GM21526 (cell line): ENCODE measurements around the gene MEIOB.
"Not testable (repeated sequence)": the region's sequence is repeated elsewhere in the genome, so short reads cannot be mapped to it uniquely, and the experiment has no call there.

Experiments
- ATAC-seq: cut with Tn5 transposase; IDR thresholded peaks from one replicate; pipeline ENCODE4 v1.9.1; 2021; ENCODE audit warnings: moderate library complexity; ENCODE audit not compliant: unreplicated experiment, low FRiP score

MEIOB gene

GRCh38 chr16:1871974-1872635, at the start of gene MEIOB:
Gene MEIOB (minus strand): TSS chr16:1872164. CDS start chr16:1868175, 3,989 bp downstream.
- no peak for ATAC-seq

DNA sequence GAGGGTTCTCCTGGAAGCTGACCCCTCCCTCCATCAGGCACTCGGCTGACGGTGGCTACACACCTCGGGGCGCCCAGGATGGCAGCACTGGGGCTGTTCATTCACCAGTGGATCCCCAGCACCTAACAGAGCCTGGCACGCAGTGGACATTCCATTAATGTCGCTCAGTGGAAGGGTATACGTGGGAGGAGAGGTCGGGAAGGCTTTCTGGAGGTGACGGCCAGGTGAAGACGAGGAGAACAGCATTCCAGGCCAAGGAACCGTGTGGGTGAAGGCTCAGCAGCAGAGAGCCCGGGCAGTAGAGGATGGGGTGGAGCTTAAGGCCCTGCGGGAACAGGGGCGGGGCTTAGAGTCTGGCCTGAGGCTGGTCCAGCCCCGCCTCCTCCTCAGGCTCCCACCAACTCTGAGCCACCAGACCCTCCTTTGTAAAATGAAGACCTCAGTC, 48.8 kb upstream of the MEIOB start:
- ATAC-seq: no peak

DNA sequence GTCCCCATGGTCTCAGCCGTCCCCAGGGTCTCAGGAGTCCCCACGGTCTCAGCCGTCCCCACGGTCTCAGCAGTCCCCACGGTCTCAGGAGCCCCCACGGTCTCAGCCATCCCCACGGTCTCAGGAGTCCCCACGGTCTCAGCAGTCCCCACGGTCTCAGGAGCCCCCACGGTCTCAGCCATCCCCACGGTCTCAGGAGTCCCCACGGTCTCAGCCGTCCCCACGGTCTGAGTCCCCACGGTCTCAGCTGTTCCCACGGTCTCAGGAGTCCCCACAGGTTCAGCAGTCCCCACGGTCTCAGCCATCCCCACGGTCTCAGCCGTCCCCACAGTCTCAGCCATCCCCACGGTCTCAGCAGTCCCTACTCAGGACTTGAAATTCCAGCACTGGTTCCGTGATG, 48.2 kb upstream of the MEIOB start:
- not testable (repeated sequence) for ATAC-seq

DNA sequence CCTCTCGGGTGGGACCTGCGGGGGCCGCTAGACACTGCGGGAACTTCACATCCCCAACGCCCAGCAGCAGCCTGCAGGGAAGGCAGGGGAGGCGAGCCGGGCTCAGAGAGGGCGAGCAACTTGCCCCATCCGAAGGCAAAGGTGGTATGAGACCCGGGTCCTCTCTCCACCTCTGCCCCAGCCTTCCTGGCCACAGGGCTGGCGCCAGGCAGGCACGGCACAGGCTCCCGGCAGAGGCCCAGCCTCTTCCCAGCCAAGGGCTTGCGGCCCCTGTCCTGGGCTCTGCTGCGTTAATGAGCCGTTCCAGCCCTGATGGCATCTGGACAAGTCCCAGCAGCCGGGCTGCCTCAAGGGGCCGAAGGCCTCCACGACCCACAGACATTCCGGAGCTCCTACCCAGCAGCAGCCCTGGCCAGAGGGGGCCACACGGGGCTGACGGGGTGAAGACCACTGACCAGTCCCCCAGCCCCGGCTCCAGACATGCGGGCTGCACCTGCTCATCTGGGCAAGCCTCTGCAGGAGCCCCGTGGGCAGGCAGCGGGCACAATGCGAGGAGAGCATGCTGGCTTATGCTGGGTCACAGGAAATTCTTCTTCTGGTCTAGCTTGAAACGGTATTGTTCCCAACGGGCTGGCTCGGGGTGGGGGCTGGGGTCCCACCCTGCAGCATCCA, 47.5 kb upstream of the MEIOB start:
- no peak for ATAC-seq

DNA sequence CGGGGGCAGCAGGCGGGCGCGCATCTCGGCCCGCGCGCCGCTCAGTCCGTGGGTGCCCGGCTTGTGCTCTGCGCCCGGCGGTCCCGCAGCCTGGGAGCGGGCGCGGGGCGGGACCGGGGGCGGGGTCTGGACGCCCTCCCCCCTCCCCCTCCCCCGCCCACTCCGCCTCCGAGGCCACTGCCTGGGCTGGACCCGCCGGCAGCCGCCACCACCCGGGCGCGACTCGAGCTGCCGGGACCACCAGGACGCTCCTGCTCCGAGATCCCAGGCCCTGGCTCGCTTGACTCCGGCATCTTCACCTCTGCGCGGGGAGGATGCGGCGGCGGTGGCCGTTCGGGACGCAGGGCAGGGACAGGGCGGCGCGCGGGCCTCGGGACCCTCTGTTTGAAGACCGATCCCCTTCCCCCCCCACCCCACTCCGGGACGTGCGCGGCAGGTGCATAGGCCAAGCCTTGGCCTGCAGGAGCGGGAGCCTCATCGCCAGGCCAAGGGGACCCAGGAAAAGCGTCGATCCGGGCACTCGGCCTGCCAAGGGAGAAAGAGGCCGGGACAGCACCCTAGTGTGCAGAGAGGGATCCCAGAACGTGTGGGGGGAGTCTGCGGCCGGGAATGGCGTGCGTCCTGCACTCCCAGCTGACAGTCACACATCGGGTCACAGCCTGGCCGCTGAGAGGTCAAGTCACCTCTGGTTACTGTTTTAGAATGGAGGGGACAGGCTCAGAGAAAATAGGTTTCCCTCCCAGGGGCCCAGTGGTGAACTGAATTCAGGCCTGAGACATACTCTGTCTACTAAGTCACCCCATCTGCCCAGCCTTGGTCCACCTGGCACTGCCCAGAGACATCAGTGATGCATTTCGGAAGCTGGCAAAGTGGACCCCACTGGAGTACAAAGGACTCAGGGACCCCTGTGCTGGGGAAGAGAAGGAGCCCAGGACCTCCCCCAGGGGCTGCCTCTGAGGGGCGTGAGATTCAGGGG, 46.7 kb upstream of the MEIOB start, which contains the start of gene HS3ST6:
HS3ST6 (minus strand) TSS at position 65 of the 976 bp plus-strand sequence. CDS start 92 bp downstream, outside the sequence.
- ATAC-seq: no peak

GRCh38 chr16:1917665-1918350, 45.8 kb upstream of the MEIOB start:
- no peak for ATAC-seq

- ATAC-seq: no peak
Observed at GRCh38 chr16:1917056-1917664, 45.2 kb upstream of the MEIOB start.

DNA sequence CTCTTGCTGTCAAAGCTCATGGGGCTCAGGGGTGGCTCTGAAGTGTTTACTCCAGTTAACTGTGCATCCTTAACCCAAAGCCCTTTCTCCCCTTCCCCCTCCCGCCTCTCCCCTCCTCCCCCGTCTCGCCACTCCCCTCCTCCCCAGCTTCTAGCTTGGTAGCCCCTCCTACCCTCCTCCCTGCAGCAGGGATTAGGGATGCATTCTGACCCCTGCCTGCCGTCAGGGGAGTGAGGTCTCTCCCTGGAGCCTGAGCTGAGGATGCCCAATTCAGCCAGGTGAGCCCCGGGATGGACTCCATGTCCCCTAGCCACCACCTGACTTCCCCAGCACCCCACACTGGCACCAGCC, 44.7 kb upstream of the MEIOB start:
- no peak for ATAC-seq

DNA sequence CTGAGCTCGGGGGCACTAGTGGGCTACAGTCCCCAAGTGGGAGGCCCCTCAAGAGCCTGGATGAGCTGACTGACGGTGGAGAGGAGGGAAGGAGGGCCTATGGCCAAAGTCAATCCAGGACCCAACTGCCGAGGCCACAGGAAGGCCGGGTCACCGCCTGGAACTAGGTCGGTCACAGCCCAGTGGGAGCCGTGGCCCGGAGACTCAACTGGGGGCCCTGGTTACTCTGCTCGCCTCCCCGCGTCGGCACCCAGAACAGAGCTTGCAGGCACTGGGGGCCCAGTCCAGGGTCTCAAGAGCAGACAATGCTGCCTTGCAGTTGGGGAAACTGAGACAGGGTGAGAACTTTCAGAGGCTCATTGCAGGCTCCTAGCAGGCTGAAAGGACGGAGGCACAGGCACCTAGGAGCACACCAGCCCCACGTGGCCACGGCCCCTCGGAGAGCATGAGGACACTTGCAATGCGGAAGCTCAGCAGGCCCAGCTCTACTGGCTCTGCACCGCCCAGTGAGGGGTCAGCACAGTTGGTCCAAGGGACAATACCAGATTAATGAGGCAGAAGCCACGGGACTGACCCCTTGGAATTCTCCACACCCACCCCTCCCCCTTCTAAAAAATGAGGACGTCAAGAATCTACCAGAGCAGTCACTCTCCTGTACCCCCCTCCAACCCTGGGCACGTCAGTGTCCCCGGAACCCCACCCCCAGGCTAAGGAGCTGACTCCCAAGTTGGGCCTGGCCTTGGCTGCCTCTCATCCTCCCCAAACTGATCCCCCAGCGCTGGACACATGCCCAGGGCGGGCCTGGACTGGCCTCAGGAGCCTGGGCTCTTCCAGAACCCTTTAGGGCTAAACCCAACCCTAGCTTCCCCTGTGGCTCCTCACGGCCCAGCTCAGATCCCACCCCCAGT, 44.0 kb upstream of the MEIOB start:
- ATAC-seq: no peak

- no peak for ATAC-seq
Observed at GRCh38 chr16:1914988-1915387, 43.0 kb upstream of the MEIOB start.

DNA sequence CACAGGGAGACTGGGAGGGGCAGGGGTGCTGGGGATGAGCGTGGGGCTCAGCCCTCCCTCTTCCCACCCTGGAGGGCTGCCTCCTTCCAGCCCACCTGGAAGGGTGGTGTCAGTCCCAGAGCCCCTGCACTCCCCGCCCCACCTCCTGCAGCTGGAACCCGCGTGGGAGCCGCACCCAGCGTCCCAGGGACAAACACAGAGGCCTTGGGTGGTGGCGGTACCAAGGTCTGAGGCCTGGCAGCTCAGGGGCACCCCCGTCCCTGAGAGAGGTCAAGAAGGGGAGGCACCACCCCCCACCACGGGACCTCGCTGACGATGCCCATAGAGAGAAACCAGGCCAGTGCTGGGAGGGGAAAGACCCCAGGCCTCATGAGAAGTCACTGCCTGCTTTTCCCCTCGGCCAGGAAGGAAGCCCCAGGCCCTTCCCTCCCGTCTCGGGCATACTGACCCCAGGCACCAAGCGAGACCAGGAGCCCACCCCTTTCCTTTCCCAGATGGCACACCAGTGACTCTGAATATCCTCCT, 42.2 kb upstream of the MEIOB start:
- ATAC-seq: no peak

GRCh38 chr16:1913327-1914083, 41.5 kb upstream of the MEIOB start:
- ATAC-seq: no peak

DNA sequence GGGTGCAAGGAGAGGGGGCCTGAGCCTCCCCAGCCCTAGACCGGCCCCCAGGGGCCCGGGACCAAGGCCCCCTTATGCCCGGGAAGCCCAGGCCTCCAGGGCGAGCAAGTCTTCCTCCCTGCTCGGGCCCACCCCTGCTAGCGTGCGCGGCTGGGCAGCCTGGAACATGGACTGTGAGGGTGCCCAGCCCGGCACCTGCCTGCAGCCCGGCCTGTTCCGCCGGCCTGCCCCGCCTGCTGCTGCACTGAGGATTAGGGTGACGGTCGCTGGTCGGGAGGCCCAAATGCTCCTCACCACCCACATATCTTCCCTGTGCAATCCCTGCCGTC, 40.2 kb upstream of the MEIOB start:
- no peak for ATAC-seq

- no peak for ATAC-seq
Observed at GRCh38 chr16:1911467-1912214, 39.7 kb upstream of the MEIOB start.

DNA sequence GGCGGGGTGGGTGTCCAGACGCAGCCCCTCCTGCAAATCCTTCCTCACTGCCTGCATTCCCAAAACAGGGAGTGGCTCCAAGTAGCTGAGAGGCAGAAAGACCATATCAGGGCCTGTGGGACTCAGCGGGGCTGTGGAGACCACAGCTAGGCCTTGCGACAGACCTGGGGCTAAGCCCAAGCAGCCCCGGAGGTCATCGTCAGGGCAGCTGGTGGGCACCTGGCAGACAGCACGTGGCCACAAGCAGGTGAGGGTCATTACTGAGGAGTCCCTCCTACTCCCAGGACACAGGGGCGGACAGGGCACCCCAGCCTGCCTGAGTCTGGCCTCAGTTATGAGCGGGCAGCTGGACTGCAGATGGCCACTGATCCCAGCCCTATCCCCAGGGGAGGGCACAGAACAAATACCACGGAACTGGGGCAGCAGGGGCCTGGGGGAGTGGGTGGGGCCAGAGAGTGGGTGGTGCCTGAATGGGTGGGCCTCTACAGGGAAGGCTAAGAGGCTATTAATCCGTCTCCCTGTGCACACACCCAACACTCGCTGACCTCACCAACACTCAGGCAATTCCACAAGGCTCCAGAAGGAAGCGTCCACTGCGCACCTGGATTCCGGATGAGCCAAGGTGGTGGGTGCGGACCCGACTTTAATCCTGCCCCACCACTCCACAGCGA, 37.7 kb upstream of the MEIOB start:
- ATAC-seq: no peak

DNA sequence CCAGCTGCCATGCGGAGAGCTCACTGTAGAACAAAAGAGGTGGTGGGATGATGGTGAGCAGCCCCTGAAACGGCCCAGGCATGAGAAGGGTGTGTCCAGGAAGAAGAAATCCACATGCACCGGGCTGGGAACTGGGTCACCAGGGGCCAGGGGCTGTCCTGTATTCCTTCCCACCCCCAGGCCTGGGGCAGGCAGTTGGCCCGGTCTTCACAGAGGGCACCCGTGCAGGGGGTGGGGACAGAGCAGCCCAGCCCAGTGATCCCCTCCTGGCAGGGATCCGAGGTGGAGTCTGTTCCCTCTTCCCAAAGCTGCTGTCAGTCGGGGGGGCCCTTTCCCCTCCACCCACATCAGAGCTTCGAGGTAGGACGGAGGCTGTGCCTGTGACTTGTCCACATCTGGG, 37.0 kb upstream of the MEIOB start:
- ATAC-seq: no peak

- ATAC-seq: no peak
Observed at GRCh38 chr16:1908184-1908583, 36.2 kb upstream of the MEIOB start.
